ENCODE results near the gene STYK1. TPM values are rescaled to one million over a fixed set of nuclear protein-coding genes. Genes with fewer than 3 reads are reported as not detected.

Gene STYK1
- total and polyA plus RNA-seq, 10 of the 15 experiments (the other 5 are each of a cell fraction or from before 2014, with no cell fraction given): 0.62 to 1.2 (median 0.82) TPM; not detected in 1

GRCh38 chr12:10600988-10601387, 72.9 kb downstream of the STYK1 start:
- intact Hi-C loops (cut with micrococcal nuclease; ENCODE audit: unreplicated experiment): loop anchor here (10.0 kb wide), 1 partner anchor 124 kb away; the partner anchor contains the start of gene YBX3
- H3K9me3 ChIP-seq (replicated peaks; ENCODE audit: control insufficient read depth, insufficient read depth, low read length): no peaks in the 10 kb centered on the region
- FAIRE-seq: no peak
- WGBS (ENCODE audit: insufficient coverage, insufficient replicate concordance, low lambda C conversion rate, missing lambda C conversion rate): 97% methylated on average over 6 of the region's 6 CpGs
- POLR2A ChIA-PET: no interaction called here
- H3K9ac ChIP-seq (ENCODE audit: control insufficient read depth, insufficient read depth, low read length): no peak overlapping the region
- BruUV-seq (replicated peaks): no TSS peak
- H3K4me1 ChIP-seq (ENCODE audit: control insufficient read depth, insufficient read depth, low read length): no peaks in the 10 kb centered on the region
- H3K4me3 ChIP-seq: no peak overlapping the region
- no peak for ATAC-seq
- H3K27me3 ChIP-seq (replicated peaks in 1 of 2; ENCODE audit: control insufficient read depth in 2 of 2, insufficient read depth in 2 of 2, low read length in 1 of 2): no peaks in the 10 kb centered on the region
- CTCF ChIA-PET: no interaction called here
- no peak overlapping the region for H3K27ac ChIP-seq (ENCODE audit: control insufficient read depth, insufficient read depth)
- no peak overlapping the region for H2AFZ ChIP-seq (ENCODE audit: control insufficient read depth, low read depth, low read length)
- H3K79me2 ChIP-seq (ENCODE audit: control insufficient read depth, insufficient read depth, low read length): no peaks in the 10 kb centered on the region
- in situ Hi-C loops (cut with MboI): no loop called here
- SMC1A ChIA-PET (ENCODE audit: uncharacterized antibody, unreplicated experiment): no interaction called here
- H3K4me2 ChIP-seq (ENCODE audit: control insufficient read depth, insufficient read depth): no peak overlapping the region
- RAD21 ChIA-PET (ENCODE audit: unreplicated experiment): no interaction called here
- no peaks in the 10 kb centered on the region for H4K20me1 ChIP-seq (ENCODE audit: control insufficient read depth, insufficient read depth)
- DNase-seq (ENCODE audit: low read depth, low spot score): no peak
- H3K36me3 ChIP-seq (ENCODE audit: control insufficient read depth in 2 of 2, insufficient read depth in 2 of 2, low read length in 1 of 2): no peaks in the 10 kb centered on the region
- TF ChIP-seq MXI1 (IDR thresholded peaks at IDR 0.05; ENCODE audit: low read depth, low read length): no peak

- SMC1A ChIA-PET (ENCODE audit: uncharacterized antibody, unreplicated experiment): no interaction called here
- RAD21 ChIA-PET (ENCODE audit: unreplicated experiment): no interaction called here
- DNase-seq (ENCODE audit: low read depth, low spot score) (no peak), ATAC-seq (no peak), FAIRE-seq (peak; percentile 38)
- Histone ChIP-seq H3K9ac (ENCODE audit: control insufficient read depth, insufficient read depth, low read length) (no peak overlapping the region), H3K4me1 (ENCODE audit: control insufficient read depth, insufficient read depth, low read length) (no peaks in the 10 kb centered on the region), H3K79me2 (ENCODE audit: control insufficient read depth, insufficient read depth, low read length) (no peaks in the 10 kb centered on the region), H3K27ac (ENCODE audit: control insufficient read depth, insufficient read depth) (no peak overlapping the region), H3K4me3 (no peak overlapping the region), H2AFZ (ENCODE audit: control insufficient read depth, low read depth, low read length) (no peak overlapping the region), H3K27me3 (replicated peaks in 1 of 2; ENCODE audit: control insufficient read depth in 2 of 2, insufficient read depth in 2 of 2, low read length in 1 of 2) (no peaks in the 10 kb centered on the region), H3K36me3 (ENCODE audit: control insufficient read depth in 2 of 2, insufficient read depth in 2 of 2, low read length in 1 of 2) (peaks cover 0 to 5% of the 10 kb centered on the region in 2 experiments; a peak in 1 of 4 replicates), H4K20me1 (ENCODE audit: control insufficient read depth, insufficient read depth) (no peaks in the 10 kb centered on the region), H3K9me3 (replicated peaks; ENCODE audit: control insufficient read depth, insufficient read depth, low read length) (no peaks in the 10 kb centered on the region), H3K4me2 (ENCODE audit: control insufficient read depth, insufficient read depth) (no peak overlapping the region)
- intact Hi-C loops (cut with micrococcal nuclease; ENCODE audit: unreplicated experiment): no loop called here
- CTCF ChIA-PET: interaction anchor here (0.6 kb wide), 1 partner anchor 47 kb away, joined by 3 read pairs; no protein-coding TSS in a partner anchor
- POLR2A ChIA-PET: no interaction called here
- 0% methylated on average over 2 of the region's 2 CpGs for WGBS (ENCODE audit: insufficient coverage, insufficient replicate concordance, low lambda C conversion rate, missing lambda C conversion rate)
- in situ Hi-C loops (cut with MboI): no loop called here
- TF ChIP-seq EGR1 (IDR thresholded peaks at IDR 0.05; ENCODE audit: borderline replicate concordance in 1 of 2, low read depth in 2 of 2, low read length in 2 of 2): no peak
- no peak for TF ChIP-seq GABPA (IDR thresholded peaks at IDR 0.05; ENCODE audit: low read depth)
- TF ChIP-seq MTA2 (IDR thresholded peaks at IDR 0.05; ENCODE audit: low read depth): peak; percentile 51; the same call in 1 of the 2 replicates
- TF ChIP-seq CHD4 (IDR thresholded peaks at IDR 0.05): no peak
- BruUV-seq (replicated peaks): no TSS peak
Measured at GRCh38 chr12:10595881-10596280, 78.0 kb downstream of the STYK1 start.

Data from GM12878 (cell line).